ENCODE measurements around the gene ZCWPW1. TPM values are rescaled to one million over a fixed set of nuclear protein-coding genes. Genes with fewer than 3 reads are reported as not detected.
"Not testable (repeated sequence)": the region's sequence is repeated elsewhere in the genome, so short reads cannot be mapped to it uniquely, and the experiment has no call there.

Gene ZCWPW1
- total and polyA plus RNA-seq, 2 experiments from 2014 or later = 1.9 to 4.2 TPM

DNA sequence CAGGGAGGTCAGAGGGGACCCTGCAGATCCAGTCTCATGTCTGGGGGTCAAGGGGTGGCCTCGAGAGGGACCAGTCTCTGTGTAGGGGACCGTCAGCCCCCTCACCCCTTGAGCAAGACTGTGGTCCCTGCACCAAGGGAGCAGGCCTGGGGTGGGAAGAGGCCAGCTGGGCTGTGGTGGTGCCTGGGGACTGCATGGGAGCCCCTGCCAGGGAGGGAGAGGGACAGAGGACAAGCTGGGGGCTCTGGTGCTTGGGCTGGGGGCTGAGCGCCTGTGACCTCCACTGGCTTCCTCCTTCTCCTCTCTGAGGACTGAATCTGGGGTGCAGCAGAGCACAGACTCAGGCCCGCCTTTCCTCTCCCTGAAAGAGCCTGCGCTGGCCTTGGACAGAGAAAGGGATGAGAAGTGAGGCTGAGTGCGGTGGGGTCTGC is 71.4 kb downstream of the ZCWPW1 start:
- DNase-seq = no peak
- Histone ChIP-seq H3K4me3 (no peak overlapping the region), H2AFZ (no peak overlapping the region), H3K9ac (no peak overlapping the region), H3K9me3 (ENCODE audit: low read depth) (no peaks in the 10 kb centered on the region), H4K20me1 (ENCODE audit: insufficient read depth) (no peaks in the 10 kb centered on the region), H3K9me2 (ENCODE audit: insufficient read depth) (no peaks in the 10 kb centered on the region), H3K27me3 (replicated peaks; ENCODE audit: insufficient read depth) (no peaks in the 10 kb centered on the region), H3K79me2 (ENCODE audit: insufficient read depth) (no peaks in the 10 kb centered on the region), H3K4me1 (ENCODE audit: insufficient read depth) (no peaks in the 10 kb centered on the region), H3K4me2 (ENCODE audit: unreplicated experiment) (no peak overlapping the region), H3K36me3 (ENCODE audit: low read depth) (peaks cover 19% of the 10 kb centered on the region; the same call in 1 of the 2 replicates), H3F3A (ENCODE audit: insufficient read depth) (no peaks in the 10 kb centered on the region), H3K27ac (no peak overlapping the region)
- 89 to 94% methylated on average over 5 to 6 of the region's 6 CpGs for WGBS, 2 experiments (ENCODE audit: low coverage in 1 of 2, low lambda C conversion rate in 2 of 2, missing lambda C conversion rate in 2 of 2)
- in situ Hi-C loops (cut with MboI) = no loop called here
- TF ChIP-seq EZH2phosphoT487 (IDR thresholded peaks at IDR 0.05; ENCODE audit: insufficient read depth, low read depth) = no peak
- TF ChIP-seq EZH2 (IDR thresholded peaks at IDR 0.05; ENCODE audit: insufficient read depth, poor library complexity, severe bottlenecking) = no peak

DNA sequence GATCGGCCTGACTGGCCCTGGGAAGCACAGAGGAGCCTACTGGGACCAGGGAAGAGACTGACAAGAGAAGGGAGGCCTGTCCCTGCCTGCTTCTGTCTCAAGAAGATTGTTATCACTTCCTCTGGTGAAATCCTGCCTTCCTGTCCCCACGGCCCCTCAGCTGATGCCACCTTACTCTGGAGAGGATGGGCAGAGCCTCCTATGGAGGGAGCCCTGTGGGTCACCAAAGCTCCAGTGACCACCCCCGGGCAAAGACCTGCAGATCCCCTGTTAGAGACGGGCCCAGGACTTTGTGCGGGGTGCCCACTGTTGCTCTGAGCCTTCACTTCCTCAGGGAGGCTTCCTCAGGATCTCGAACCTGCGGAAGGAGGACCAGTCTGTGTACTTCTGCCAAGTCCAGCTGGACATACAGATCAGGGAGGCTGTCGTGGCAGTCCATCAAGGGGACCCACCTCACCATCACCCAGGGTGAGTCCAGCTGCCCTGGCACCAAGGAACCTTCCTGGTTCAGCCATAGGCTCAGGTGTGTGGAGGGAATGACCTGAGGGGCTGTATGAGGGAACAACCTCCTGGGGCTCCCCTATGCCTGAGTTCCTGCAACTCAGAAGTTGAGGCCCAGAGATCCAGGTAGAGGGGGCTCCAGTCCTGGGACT is 72.0 kb downstream of the ZCWPW1 start:
- Histone ChIP-seq H3K36me3 (ENCODE audit: low read depth) (peaks cover 17% of the 10 kb centered on the region; the same call in 1 of the 2 replicates), H3K4me1 (ENCODE audit: insufficient read depth) (no peaks in the 10 kb centered on the region), H3K79me2 (ENCODE audit: insufficient read depth) (no peaks in the 10 kb centered on the region), H3K27me3 (replicated peaks; ENCODE audit: insufficient read depth) (no peaks in the 10 kb centered on the region), H3K9ac (no peak overlapping the region), H3K9me3 (ENCODE audit: low read depth) (no peaks in the 10 kb centered on the region), H4K20me1 (ENCODE audit: insufficient read depth) (no peaks in the 10 kb centered on the region), H3K9me2 (ENCODE audit: insufficient read depth) (no peaks in the 10 kb centered on the region), H3F3A (ENCODE audit: insufficient read depth) (no peaks in the 10 kb centered on the region), H3K27ac (no peak overlapping the region), H3K4me3 (no peak overlapping the region), H2AFZ (no peak overlapping the region), H3K4me2 (ENCODE audit: unreplicated experiment) (no peak overlapping the region)
- WGBS, 2 experiments (ENCODE audit: low coverage in 1 of 2, low lambda C conversion rate in 2 of 2, missing lambda C conversion rate in 2 of 2) = 78 to 79% methylated on average over 8 of the region's 8 CpGs
- TF ChIP-seq EZH2 (IDR thresholded peaks at IDR 0.05; ENCODE audit: insufficient read depth, poor library complexity, severe bottlenecking) (no peak), EZH2phosphoT487 (IDR thresholded peaks at IDR 0.05; ENCODE audit: insufficient read depth, low read depth) (no peak)
- no peak for DNase-seq
- in situ Hi-C loops (cut with MboI) = no loop called here

DNA sequence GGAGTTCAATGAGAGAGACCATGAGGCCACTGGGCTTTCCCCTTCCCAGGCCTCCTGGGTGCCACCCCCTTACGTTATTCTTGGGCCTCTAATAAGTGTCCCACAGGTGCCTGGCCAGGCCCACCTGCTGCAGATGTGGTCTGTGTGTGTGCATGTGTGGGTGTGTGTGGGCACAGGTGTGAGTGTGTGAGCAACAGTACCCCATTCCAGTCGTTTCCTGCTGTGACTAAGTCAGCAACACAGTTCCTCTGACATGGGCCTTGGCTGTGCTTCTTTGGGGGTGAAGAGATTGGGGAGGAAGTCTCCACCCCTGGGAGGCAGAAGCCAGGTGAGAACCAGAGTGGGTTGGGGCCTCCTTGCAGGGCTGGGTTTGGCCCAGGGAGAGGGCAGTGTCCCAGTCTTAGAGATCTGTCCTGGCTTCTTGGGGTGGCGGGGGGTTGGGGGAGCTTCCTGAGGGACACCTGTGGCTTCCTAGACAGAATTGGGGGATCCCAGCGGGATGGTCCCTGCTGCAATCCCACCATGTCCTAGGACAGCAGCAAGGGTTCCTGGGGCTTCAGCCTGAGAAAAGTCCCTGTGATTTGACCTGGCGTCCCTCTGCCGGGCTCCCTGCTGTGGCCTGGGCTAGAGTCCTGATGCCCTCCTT is 74.7 kb downstream of the ZCWPW1 start:
- Histone ChIP-seq H3K27me3 (replicated peaks; ENCODE audit: insufficient read depth) (no peaks in the 10 kb centered on the region), H3K9me2 (ENCODE audit: insufficient read depth) (no peaks in the 10 kb centered on the region), H3K4me2 (ENCODE audit: unreplicated experiment) (no peak overlapping the region), H3K9ac (no peak overlapping the region), H3K79me2 (ENCODE audit: insufficient read depth) (no peaks in the 10 kb centered on the region), H3K9me3 (ENCODE audit: low read depth) (no peaks in the 10 kb centered on the region), H3K4me3 (no peak overlapping the region), H3K36me3 (ENCODE audit: low read depth) (peaks cover 16% of the 10 kb centered on the region; the same call in 1 of the 2 replicates), H3K27ac (no peak overlapping the region), H4K20me1 (ENCODE audit: insufficient read depth) (no peaks in the 10 kb centered on the region), H3K4me1 (ENCODE audit: insufficient read depth) (no peaks in the 10 kb centered on the region), H2AFZ (no peak overlapping the region), H3F3A (ENCODE audit: insufficient read depth) (no peaks in the 10 kb centered on the region)
- WGBS, 2 experiments (ENCODE audit: low coverage in 1 of 2, low lambda C conversion rate in 2 of 2, missing lambda C conversion rate in 2 of 2) = 77 to 87% methylated on average over 6 of the region's 6 CpGs
- TF ChIP-seq EZH2 (IDR thresholded peaks at IDR 0.05; ENCODE audit: insufficient read depth, poor library complexity, severe bottlenecking) (no peak), EZH2phosphoT487 (IDR thresholded peaks at IDR 0.05; ENCODE audit: insufficient read depth, low read depth) (no peak)
- in situ Hi-C loops (cut with MboI) = no loop called here
- DNase-seq = no peak

DNA sequence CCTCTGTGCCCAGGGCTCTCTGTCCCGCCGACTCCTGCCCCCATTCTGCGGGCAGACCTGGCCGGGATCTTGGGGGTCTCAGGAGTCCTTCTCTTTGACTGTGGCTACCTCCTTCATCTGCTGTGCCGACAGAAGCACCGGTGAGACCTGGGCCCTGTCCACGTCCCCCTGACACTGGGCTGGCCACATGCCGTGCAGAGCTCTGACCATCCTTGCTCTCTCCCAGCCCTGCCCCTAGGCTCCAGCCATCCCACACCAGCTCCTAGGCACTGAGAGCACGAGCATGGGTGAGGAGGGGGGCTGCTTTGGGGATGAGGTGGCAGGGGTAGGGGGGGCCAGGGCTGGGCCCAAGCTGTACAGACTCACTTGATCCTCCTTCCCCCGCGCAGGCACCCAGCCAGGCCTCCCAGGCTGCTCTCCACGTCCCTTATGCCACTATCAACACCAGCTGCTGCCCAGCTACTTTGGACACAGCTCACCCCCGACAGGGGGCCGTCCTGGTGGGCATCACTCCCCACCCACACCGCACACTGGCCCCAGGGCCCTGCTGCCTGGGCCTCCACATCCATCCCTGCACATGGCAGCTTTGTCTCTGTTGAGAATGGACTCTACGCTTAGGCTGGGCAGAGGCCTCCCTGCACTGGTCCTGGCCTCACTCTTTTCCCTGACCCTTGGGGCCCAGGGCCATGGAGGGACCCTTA is 75.4 kb downstream of the ZCWPW1 start:
- DNase-seq = no peak
- H3K27me3 ChIP-seq (replicated peaks; ENCODE audit: insufficient read depth) = no peaks in the 10 kb centered on the region
- TF ChIP-seq EZH2phosphoT487 (IDR thresholded peaks at IDR 0.05; ENCODE audit: insufficient read depth, low read depth) = no peak
- TF ChIP-seq EZH2 (IDR thresholded peaks at IDR 0.05; ENCODE audit: insufficient read depth, poor library complexity, severe bottlenecking) = no peak
- H3K27ac ChIP-seq = no peak overlapping the region
- no peaks in the 10 kb centered on the region for H3K9me2 ChIP-seq (ENCODE audit: insufficient read depth)
- no peaks in the 10 kb centered on the region for H3F3A ChIP-seq (ENCODE audit: insufficient read depth)
- no peaks in the 10 kb centered on the region for H3K79me2 ChIP-seq (ENCODE audit: insufficient read depth)
- H3K4me1 ChIP-seq (ENCODE audit: insufficient read depth) = no peaks in the 10 kb centered on the region
- in situ Hi-C loops (cut with MboI) = no loop called here
- no peaks in the 10 kb centered on the region for H3K9me3 ChIP-seq (ENCODE audit: low read depth)
- H3K4me2 ChIP-seq (ENCODE audit: unreplicated experiment) = no peak overlapping the region
- no peak overlapping the region for H3K4me3 ChIP-seq
- no peaks in the 10 kb centered on the region for H4K20me1 ChIP-seq (ENCODE audit: insufficient read depth)
- WGBS, 2 experiments (ENCODE audit: low coverage in 1 of 2, low lambda C conversion rate in 2 of 2, missing lambda C conversion rate in 2 of 2) = 87 to 90% methylated on average over 12 to 13 of the region's 16 CpGs
- no peak overlapping the region for H2AFZ ChIP-seq
- H3K9ac ChIP-seq = no peak overlapping the region
- H3K36me3 ChIP-seq (ENCODE audit: low read depth) = peaks cover 19% of the 10 kb centered on the region; the same call in 1 of the 2 replicates

DNA sequence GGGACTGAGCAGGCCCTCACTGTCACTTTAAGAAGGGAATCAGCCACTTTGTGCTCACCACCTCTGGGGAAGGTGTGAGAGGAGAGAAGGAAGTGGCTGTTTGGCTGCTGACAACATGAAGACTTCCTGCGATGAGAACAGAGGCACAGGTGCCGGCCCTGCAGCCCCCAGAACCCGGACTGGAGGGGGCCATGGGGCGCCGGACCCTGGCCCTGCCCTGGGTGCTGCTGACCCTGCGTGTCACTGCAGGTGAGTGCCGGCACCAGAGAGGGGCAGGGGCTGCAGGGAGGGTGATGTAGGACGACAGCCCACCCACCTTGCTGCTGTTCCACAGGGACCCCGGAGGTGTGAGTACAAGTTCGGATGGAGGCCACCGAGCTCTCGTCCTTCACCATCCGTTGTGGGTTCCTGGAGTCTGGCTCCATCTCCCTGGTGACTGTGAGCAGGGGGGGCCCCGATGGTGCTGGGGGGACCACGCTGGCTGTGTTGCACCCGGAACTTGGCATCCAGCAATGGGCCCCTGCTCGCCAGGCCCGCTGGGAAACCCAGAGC is 76.2 kb downstream of the ZCWPW1 start:
- H3K4me1 ChIP-seq (ENCODE audit: insufficient read depth); H4K20me1 ChIP-seq (ENCODE audit: insufficient read depth); H3K79me2 ChIP-seq (ENCODE audit: insufficient read depth); in situ Hi-C loops (cut with MboI); H2AFZ ChIP-seq; H3K9me3 ChIP-seq (ENCODE audit: low read depth); H3K27me3 ChIP-seq (replicated peaks; ENCODE audit: insufficient read depth); H3K4me2 ChIP-seq (ENCODE audit: unreplicated experiment); H3K9me2 ChIP-seq (ENCODE audit: insufficient read depth); H3F3A ChIP-seq (ENCODE audit: insufficient read depth); H3K9ac ChIP-seq; DNase-seq; H3K4me3 ChIP-seq; H3K27ac ChIP-seq: not testable (repeated sequence)
- H3K36me3 ChIP-seq (ENCODE audit: low read depth) = peaks cover 24% of the 10 kb centered on the region; the same call in 1 of the 2 replicates
- WGBS, 2 experiments (ENCODE audit: low coverage in 1 of 2, low lambda C conversion rate in 2 of 2, missing lambda C conversion rate in 2 of 2) = 79 to 97% methylated on average over 9 to 10 of the region's 18 CpGs
